GM10248 (cell line): ENCODE measurements around the gene MGST2.
"Not testable (repeated sequence)": the region's sequence is repeated elsewhere in the genome, so short reads cannot be mapped to it uniquely, and the experiment has no call there.

Experiments
- CTCF ChIA-PET: fragments of 300-600 bp; sonication (Branson Sonifier 250); formaldehyde crosslinking; extraction: SDS; loops from one replicate; lab custom pipeline; 2021; ENCODE audit warnings: antibody characterized with exemption; lab: Yijun Ruan, JAX
- POLR2A ChIA-PET: fragments of 350-650 bp; sonication (Branson Sonifier 250); formaldehyde crosslinking; extraction: SDS; loops from one replicate; lab custom pipeline; 2020; ENCODE audit warnings: antibody characterized with exemption; lab: Yijun Ruan, JAX
- DNase-seq: peaks from one replicate; pipeline ENCODE4 v3.0.0; 2012; ENCODE audit errors: extremely low spot score
- CTCF ChIP-seq: IDR thresholded peaks from 2 replicates; pipeline ENCODE4 v1.5.1; 2012; ENCODE audit warnings: mild to moderate bottlenecking, low read depth; ENCODE audit errors: extremely low read depth, missing control alignments, control extremely low read depth

Gene MGST2

GRCh38 chr4:139625482-139625881, 40.1 kb upstream of the MGST2 start:
- no peak for DNase-seq
- ChIA-PET CTCF (interaction anchor here (1.1 to 2.0 kb wide), 4 partner anchors 21 to 633 kb away, joined by 3 to 6 read pairs (median 3); no protein-coding TSS in a partner anchor), POLR2A (no interaction called here)
- no peak for TF ChIP-seq CTCF

- DNase-seq: no peak
- ChIA-PET CTCF (interaction anchor here (0.9 to 1.7 kb wide), 5 partner anchors 11 to 24 kb away, joined by 3 to 5 read pairs (median 4); no protein-coding TSS in a partner anchor), POLR2A (no interaction called here)
- TF ChIP-seq CTCF: no peak
Measured at GRCh38 chr4:139628184-139629012, 37.2 kb upstream of the MGST2 start.

DNA sequence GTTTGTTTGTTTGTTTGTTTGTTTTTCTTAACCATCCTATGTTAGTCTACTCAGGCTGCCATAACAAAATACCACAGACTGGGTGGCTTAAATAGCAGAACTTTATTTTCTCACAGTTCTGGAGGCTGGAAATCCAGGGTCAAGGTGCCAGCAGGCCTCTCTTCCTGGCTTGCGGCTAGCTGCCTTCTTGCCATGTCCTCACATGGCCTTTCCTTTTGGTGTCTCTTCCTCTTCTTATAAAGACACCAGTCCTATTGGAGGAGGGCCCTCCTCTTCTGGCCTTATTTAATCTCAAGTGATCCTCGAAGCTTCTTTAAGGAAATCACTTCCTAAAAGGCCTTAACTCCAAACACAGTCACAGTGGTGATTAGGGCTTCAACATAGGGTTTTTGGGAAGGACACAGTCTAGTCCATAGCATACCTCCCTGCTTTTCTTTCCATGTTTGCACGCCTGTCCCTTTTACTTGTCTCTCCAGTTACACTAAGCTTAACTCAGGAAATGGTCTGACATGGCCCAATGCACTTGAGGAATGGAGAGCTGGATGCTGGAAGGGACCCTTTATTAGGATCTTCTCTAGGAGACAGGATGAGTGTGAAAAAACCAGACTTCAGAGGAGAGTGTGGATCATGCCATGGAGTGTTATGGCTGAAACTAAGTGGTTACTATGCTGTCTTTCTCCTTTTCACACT, 36.0 kb upstream of the MGST2 start:
- CTCF ChIA-PET: interaction anchor here (1.3 kb wide), 1 partner anchor 10 kb away, joined by 3 read pairs; no protein-coding TSS in a partner anchor
- POLR2A ChIA-PET: no interaction called here
- no peak for TF ChIP-seq CTCF
- no peak for DNase-seq

- POLR2A ChIA-PET: no interaction called here
- no peak for DNase-seq
- no peak for TF ChIP-seq CTCF
- CTCF ChIA-PET: interaction anchor here (1.3 kb wide), 1 partner anchor 11 kb away, joined by 3 read pairs; no protein-coding TSS in a partner anchor
Measured at GRCh38 chr4:139630126-139630495, 35.5 kb upstream of the MGST2 start.

GRCh38 chr4:139630991-139631390, 34.6 kb upstream of the MGST2 start:
- DNase-seq: no peak
- ChIA-PET CTCF (interaction anchor here (1.1 to 2.0 kb wide), 3 partner anchors 12 to 25 kb away, joined by 3 to 6 read pairs (median 5); no protein-coding TSS in a partner anchor), POLR2A (no interaction called here)
- TF ChIP-seq CTCF: no peak

GRCh38 chr4:139631791-139632190, 33.8 kb upstream of the MGST2 start:
- no peak for TF ChIP-seq CTCF
- ChIA-PET POLR2A (no interaction called here), CTCF (interaction anchor here (1.1 to 2.0 kb wide), 3 partner anchors 12 to 26 kb away, joined by 3 to 6 read pairs (median 5); no protein-coding TSS in a partner anchor)
- no peak for DNase-seq

GRCh38 chr4:139632739-139633138, 32.9 kb upstream of the MGST2 start:
- POLR2A ChIA-PET, DNase-seq: not testable (repeated sequence)
- CTCF ChIA-PET: interaction anchor here (2.0 kb wide), 1 partner anchor 13 kb away, joined by 5 read pairs; no protein-coding TSS in a partner anchor
